Measurements from ENCODE around the gene PAM16. TPM values are rescaled to one million over a fixed set of nuclear protein-coding genes. Genes with fewer than 3 reads are reported as not detected.

The PAM16 gene
- total and polyA plus RNA-seq, 2 experiments from 2014 or later, result 35.0 to 70.4 TPM

DNA sequence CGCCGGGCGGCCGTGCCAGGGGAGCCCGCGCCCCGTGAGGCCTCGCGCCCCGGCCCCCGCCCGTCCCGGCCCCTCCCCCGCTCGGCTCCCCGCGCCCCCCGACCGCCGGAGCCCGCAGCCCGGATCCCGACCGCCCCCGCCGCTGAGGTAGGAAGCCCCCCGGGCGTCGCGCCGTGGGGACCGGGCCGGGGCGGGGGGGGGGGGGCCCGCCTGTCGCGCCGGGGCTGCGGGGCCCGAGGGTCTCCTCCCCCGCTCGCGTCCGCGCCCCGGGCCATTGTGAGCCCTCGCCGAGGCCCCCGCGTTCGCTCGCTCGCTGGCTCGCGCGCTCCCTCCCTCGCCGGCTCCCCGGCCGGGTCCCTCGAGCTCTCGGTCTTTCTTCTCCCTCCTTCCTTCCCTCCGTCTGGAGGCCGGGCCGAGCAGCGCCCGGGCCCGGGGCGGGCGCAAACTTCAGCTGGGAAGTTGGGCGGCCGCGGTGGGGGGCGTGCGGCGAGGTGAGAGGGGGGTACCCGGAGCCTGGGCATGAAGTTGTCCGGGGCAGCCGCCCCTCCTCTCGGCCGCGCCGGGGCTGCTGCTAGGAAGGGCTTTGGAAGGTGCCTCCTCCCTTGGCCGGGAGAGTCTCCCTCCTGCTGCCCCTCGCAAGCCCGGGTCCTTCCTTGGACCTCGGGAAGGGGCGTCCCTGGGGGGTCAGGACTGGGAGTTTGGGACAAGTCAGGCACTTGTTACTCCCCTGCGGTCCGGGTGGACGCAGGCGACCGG, 34.8 kb downstream of the PAM16 start:
- Histone ChIP-seq H3K36me3 (replicated peaks; ENCODE audit: insufficient read depth, low read depth) (no peaks in the 10 kb centered on the region), H3K27me3 (no peaks in the 10 kb centered on the region), H3K9me3 (ENCODE audit: low read depth) (no peaks in the 10 kb centered on the region), H3K4me3 (peak overlapping the region; percentile 86), H3K4me2 (peak overlapping the region; percentile 97), H3K27ac (peak overlapping the region; percentile 93), H4K20me1 (ENCODE audit: insufficient read depth, poor library complexity, severe bottlenecking) (peaks cover 44% of the 10 kb centered on the region), H3K9me2 (replicated peaks; ENCODE audit: insufficient read depth) (no peaks in the 10 kb centered on the region), H3K4me1 (ENCODE audit: insufficient read depth) (peaks cover 49% of the 10 kb centered on the region), H2AFZ (no peak overlapping the region), H3K79me2 (peaks cover 54% of the 10 kb centered on the region)
- no peak for TF ChIP-seq EZH2 (IDR thresholded peaks at IDR 0.05; ENCODE audit: borderline replicate concordance)
- TF ChIP-seq, protein P1, sequence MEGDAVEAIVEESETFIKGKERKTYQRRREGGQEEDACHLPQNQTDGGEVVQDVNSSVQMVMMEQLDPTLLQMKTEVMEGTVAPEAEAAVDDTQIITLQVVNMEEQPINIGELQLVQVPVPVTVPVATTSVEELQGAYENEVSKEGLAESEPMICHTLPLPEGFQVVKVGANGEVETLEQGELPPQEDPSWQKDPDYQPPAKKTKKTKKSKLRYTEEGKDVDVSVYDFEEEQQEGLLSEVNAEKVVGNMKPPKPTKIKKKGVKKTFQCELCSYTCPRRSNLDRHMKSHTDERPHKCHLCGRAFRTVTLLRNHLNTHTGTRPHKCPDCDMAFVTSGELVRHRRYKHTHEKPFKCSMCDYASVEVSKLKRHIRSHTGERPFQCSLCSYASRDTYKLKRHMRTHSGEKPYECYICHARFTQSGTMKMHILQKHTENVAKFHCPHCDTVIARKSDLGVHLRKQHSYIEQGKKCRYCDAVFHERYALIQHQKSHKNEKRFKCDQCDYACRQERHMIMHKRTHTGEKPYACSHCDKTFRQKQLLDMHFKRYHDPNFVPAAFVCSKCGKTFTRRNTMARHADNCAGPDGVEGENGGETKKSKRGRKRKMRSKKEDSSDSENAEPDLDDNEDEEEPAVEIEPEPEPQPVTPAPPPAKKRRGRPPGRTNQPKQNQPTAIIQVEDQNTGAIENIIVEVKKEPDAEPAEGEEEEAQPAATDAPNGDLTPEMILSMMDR (IDR thresholded peaks at IDR 0.05; ENCODE audit: poor library complexity), result no peak
- TF ChIP-seq EZH2phosphoT487 (IDR thresholded peaks at IDR 0.05; ENCODE audit: low read depth, severe bottlenecking, unreplicated experiment), result no peak
- DNase-seq (ENCODE audit: low spot score), result peak; percentile 69
- WGBS (ENCODE audit: low lambda C conversion rate, missing lambda C conversion rate), result 3% methylated on average over 21 of the region's 93 CpGs

DNA sequence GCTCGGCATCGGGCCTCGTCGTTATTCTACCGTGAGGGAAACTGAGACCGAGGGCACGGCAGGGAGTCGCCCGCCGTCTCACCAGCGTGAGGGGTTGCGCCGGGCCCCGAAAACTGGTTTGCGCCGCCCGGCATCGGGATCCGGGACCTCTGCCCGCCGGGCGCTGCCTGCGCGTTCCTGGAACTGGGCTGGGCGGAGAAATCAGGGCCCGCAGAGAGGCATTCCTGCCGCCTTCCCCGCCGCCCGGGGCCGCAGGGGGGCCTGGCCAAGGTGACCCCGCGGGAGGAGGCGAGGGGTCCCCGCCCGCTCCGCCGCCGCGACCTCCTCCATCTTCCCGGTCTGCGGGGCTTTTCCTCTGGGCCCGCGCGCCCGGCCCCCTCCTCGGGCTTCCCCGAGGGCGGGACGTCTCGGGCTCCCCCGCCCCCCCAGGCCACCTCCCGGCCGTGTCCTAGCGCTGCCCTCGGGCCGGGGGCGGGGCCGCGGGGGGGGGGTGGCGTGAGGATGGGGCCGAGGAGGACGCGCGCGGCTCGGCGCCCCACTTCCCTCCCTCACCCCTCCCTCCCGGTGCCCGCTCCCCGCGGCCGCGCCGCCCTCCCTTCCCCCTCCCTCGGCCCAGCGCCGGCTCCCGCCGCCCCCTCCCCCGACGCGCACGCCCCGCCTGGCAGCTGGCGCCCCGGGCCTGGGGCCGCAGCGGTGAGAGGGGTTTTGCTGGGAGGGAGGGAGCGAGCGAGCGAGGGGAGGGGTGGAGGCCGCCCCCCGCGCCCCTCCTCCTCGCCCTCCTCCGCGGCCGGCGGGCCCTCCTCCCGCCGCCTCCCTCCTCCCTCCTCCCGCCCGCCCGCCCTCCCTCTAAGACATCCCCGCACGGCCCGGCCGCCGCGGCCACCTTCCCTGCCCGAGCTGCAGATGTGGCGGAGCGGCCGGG, 35.7 kb downstream of the PAM16 start, which contains the start of gene GLIS2:
TSS of gene GLIS2 (plus strand) at position 882 of the 922 bp plus-strand sequence. CDS start 16,214 bp downstream, outside the sequence.
- Histone ChIP-seq H3K4me1 (ENCODE audit: insufficient read depth) (peaks cover 40% of the 10 kb centered on the region), H3K4me2 (peak within 1 kb of the TSS; percentile 97), H3K36me3 (replicated peaks; ENCODE audit: insufficient read depth, low read depth) (no peaks in the 10 kb centered on the region), H3K27ac (peak within 1 kb of the TSS; percentile 98), H3K79me2 (peaks cover 45% of the 10 kb centered on the region), H3K9me3 (ENCODE audit: low read depth) (no peaks in the 10 kb centered on the region), H3K27me3 (no peaks in the 10 kb centered on the region), H3K9me2 (replicated peaks; ENCODE audit: insufficient read depth) (no peaks in the 10 kb centered on the region), H3K4me3 (peak within 1 kb of the TSS; percentile 86), H4K20me1 (ENCODE audit: insufficient read depth, poor library complexity, severe bottlenecking) (peaks cover 35% of the 10 kb centered on the region), H2AFZ (peak within 1 kb of the TSS; percentile 64)
- under 1% methylated on average over 35 of the region's 115 CpGs for WGBS (ENCODE audit: low lambda C conversion rate, missing lambda C conversion rate)
- TF ChIP-seq EZH2phosphoT487 (IDR thresholded peaks at IDR 0.05; ENCODE audit: low read depth, severe bottlenecking, unreplicated experiment) (no peak), EZH2 (IDR thresholded peaks at IDR 0.05; ENCODE audit: borderline replicate concordance) (no peak)
- TF ChIP-seq, protein P1 (IDR thresholded peaks at IDR 0.05; ENCODE audit: poor library complexity), result no peak
- peak; percentile 95 for DNase-seq (ENCODE audit: low spot score)

DNA sequence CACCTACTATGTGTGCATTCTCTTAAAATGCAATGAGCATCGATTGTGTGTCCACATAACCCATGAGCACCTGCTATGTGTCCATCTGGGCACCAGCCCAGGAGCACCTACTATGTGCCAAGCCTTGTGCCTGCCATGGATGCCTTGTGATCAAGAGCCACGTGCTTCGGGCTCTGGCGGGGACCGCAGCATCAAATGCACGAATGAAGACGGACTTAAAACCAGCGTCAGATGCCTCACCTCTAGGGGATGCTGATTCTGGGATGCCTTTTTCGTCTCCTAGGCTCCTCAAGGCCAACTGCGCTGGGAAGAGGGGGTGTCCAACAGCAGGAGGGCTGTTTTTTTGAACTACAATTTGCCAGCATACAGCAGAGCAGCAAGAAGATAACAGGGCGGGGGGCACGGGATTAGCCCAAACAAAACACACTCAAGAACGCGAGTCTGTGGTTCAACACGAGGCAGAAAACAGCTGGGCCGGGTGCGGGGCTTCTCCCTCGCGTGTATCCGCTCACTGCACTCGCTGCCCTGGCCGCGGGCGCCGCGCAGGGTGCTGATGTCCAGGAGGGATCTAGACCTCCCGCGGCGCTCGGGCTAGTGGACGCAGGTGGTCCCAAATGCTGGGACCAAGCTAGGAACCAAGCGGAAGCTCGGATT, 36.5 kb downstream of the PAM16 start:
- peaks cover 27% of the 10 kb centered on the region for H4K20me1 ChIP-seq (ENCODE audit: insufficient read depth, poor library complexity, severe bottlenecking)
- H3K36me3 ChIP-seq (replicated peaks; ENCODE audit: insufficient read depth, low read depth), result no peaks in the 10 kb centered on the region
- no peaks in the 10 kb centered on the region for H3K9me2 ChIP-seq (replicated peaks; ENCODE audit: insufficient read depth)
- H3K27ac ChIP-seq, result peak overlapping the region; percentile 98
- H3K9me3 ChIP-seq (ENCODE audit: low read depth), result no peaks in the 10 kb centered on the region
- DNase-seq (ENCODE audit: low spot score), result peak; percentile 65
- H3K4me2 ChIP-seq, result peak overlapping the region; percentile 94
- 5% methylated on average over 33 of the region's 33 CpGs for WGBS (ENCODE audit: low lambda C conversion rate, missing lambda C conversion rate)
- H3K4me3 ChIP-seq, result peak overlapping the region; percentile 41
- peaks cover 38% of the 10 kb centered on the region for H3K79me2 ChIP-seq
- TF ChIP-seq, protein P1 (IDR thresholded peaks at IDR 0.05; ENCODE audit: poor library complexity), result no peak
- H3K4me1 ChIP-seq (ENCODE audit: insufficient read depth), result peaks cover 39% of the 10 kb centered on the region
- no peaks in the 10 kb centered on the region for H3K27me3 ChIP-seq
- H2AFZ ChIP-seq, result peak overlapping the region; percentile 64
